SK-MEL-5 (cell line): ENCODE results near the gene PEX14. TPM values are rescaled to one million over a fixed set of nuclear protein-coding genes. Genes with fewer than 3 reads are reported as not detected.

Source experiments
- DNase-seq: peaks from one replicate; pipeline ENCODE4 v3.0.0-alpha.2; 2016; ENCODE audit warnings: low read depth, low spot score
- in situ Hi-C: cut with HindIII; loops from 2 replicates; pipeline ENCODE4 v1.10.0; 2016; ENCODE audit warnings: low sequenced_read_pairs, high pct_unique_total_duplicates, low pct_unique_long_range_greater_than_20kb
- total RNA-seq: library from RNA; depleted of rRNA; stranded (reverse); fragments of >200 nt; shearing (Covaris generic); gene quantifications from 2 replicates; pipeline ENCODE4 v1.2.3, GENCODE V29; 2014

The PEX14 gene
- total RNA-seq, 1 experiment from 2014 or later: 9.7 TPM

DNA sequence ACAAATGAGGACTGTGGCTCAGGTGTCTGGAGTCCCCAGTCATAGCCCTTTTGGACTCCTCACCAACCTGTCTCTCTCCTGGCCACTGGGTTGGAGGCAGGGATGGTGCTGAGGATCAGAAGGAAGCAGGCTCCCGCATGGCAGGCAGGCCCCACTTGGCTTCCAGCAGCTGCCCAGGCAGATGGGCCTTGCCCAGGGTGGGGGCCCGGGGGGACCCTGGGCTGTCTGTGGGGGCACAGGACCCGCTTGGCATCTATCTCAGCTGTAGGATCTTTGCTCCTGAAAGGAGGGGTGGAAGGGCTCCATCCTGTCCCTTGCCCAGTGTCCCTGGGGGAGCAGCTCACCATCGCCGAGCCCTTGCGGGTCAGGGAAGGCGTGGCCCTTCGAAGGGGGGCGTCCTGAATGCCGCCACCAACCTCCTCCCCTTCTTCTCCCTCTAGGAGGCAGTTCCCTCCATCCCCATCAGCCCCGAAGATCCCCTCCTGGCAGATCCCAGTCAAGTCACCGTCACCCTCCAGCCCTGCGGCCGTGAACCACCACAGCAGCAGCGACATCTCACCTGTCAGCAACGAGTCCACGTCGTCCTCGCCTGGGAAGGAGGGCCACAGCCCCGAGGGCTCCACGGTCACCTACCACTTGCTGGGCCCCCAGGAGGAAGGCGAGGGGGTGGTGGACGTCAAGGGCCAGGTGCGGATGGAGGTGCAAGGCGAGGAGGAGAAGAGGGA, 154.5 kb downstream of the PEX14 start:
- in situ Hi-C loops: no loop called here
- DNase-seq: no peak

- in situ Hi-C loops: no loop called here
- DNase-seq: no peak
Observed at GRCh38 chr1:10629816-10630571, 155.2 kb downstream of the PEX14 start.

DNA sequence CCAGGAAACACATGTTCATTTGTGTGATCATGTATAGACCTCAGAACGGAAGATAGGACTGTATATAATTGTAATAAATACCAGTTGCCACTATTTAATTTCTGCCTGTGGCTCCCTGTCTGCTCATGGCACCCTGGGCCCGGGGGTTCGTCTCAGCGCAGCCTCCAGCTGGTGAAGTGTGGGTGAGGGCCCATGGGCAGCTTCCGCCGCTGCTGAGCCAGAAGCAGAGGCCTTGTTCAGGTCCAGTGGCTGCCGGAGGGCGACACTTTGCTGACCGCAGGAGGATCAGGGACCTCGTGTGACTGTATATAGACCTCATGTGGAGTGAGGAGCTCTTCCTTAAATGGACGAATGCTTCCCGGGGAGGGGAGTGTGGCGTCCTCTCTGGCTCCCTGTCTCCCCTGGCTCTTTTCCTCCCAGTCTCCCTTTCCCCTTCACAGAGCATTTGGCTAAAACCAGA, 155.9 kb downstream of the PEX14 start:
- DNase-seq: no peak
- in situ Hi-C loops: no loop called here

GRCh38 chr1:10631121-10631810, 156.5 kb downstream of the PEX14 start:
- in situ Hi-C loops: no loop called here
- DNase-seq: no peak

DNA sequence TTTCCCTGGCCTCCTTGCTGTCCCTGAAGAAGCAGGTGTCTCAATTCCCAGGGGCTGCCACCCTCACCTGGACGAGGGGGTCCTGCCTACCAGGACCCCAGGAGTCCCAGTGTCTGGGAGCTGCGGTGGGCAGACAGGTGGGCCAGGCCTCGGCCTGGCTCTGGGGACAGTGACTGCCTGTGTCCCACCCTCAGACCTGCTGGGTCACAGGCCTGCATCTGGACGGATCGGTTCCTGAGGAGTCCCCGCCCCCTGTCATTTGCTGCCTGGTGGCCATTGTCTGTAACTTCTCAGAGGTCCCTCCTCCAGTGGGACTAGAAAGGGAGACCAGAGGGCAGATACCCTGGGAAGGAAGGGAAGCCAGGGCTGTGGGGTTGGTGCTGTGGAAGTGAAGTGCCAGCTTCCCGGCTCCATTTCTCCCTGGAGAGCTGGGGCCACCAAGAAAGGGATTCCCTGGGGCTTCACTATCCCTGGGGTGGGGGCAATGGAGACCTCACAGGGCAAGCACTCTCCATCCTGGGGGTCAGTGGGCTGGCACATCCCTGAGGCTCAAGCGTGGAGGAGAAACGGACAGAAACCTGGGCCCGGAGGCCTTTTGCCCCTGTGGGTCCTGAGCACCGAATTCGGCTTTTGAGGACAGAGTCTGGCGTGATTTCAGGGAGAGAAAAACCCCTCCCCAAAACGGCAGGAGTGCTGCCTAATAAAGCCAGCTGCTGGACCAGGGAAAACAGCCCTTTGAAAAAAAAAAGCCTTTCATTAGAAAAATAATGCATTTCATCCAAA, 157.3 kb downstream of the PEX14 start:
- in situ Hi-C loops: no loop called here
- no peak for DNase-seq

DNA sequence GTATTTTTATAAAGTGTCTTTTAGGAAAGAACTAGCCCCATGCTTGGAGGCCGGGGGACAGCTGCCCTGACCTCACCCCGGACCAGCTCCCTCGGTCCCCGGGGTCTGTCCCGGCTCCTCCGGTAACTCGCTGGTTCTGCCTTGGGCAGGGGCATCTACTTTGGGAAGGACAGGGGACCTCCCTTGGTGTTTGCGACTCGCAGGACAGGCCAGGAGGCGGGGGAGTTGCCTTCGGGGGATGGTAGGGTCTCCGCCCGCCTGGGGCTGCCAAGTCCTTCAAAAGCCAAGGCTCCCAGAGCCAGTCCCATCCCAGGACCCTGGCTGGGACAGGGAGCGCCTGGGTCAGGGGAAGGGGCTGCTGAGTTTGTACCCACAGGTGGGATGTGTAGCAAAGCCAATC, 157.9 kb downstream of the PEX14 start:
- in situ Hi-C loops: no loop called here
- no peak for DNase-seq

GRCh38 chr1:10633416-10633815, 158.7 kb downstream of the PEX14 start:
- no peak for DNase-seq
- in situ Hi-C loops: no loop called here

- in situ Hi-C loops: no loop called here
- DNase-seq: no peak
Observed at GRCh38 chr1:10634075-10634427, 159.3 kb downstream of the PEX14 start.

DNA sequence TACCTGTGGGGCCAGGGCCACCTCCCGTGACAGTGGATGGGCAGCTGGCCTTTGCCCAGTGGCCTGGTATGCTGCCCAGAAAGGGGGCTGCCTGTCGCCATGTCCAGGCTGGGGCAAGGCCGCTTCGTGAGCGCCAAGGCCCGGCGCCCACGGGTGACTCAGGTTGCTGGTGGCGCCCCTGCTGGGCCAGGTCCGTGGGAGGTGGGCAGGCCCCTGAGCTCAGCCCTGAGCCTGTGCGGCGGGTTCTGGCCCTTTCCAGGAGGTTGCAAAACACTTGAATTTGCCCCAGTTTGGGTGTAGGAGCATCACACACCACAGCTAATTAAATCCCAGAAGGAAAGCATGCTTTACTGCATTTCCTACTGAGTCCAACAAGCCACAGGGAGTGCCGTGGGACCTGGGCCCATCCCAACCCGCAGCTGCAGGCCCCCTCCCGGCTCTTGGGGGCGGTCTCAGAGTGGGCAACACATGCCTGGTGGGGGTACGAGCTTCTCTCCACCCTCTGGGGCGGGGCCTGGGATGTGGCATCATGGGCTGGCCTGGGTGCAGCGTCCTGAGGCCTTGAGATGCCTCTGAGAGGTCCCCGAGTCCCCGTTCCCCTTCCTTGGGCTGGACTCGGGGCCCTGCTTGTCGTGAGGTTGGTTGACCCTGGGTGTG, 159.8 kb downstream of the PEX14 start:
- no peak for DNase-seq
- in situ Hi-C loops: no loop called here

- DNase-seq: no peak
- in situ Hi-C loops: no loop called here
Observed at GRCh38 chr1:10635085-10635896, 160.5 kb downstream of the PEX14 start.

- no peak for DNase-seq
- in situ Hi-C loops: no loop called here
Observed at GRCh38 chr1:10635992-10636391, 161.2 kb downstream of the PEX14 start.

GRCh38 chr1:10637400-10637799, 162.7 kb downstream of the PEX14 start:
- no peak for DNase-seq
- in situ Hi-C loops: no loop called here

DNA sequence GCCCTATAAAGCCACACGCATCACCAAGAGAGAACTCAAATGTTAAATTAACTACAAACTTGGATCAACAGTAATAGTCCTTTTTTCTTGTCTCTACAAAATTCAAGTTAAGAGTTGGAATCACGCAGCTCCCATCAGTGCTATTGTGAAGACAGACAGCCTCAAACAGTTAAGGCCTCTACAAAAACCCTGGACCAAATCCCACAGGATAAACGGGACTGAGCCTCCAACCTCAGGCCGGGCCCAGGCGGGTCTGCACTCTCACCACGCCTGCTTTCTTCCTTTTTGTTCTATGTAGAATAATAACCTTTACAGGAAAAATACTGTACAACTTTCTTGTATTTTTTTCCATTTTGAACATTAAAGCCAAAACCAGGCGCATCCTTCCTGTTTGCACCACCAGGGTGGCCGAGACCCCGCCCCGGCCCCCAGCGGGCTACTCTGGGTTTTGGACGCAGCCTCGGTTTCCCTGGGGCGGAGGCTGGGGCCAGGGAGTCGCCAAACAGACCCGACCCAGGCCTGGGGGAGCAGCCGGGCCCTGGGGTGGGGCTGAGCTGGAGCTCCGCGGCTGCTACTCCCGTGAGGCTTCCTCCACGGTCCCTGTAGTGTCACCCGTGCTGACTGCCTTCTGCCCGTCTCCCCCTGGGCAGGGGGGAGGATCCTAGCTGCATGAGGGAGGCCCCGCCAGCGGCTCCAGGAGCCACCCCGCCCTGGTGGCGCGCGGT, 163.2 kb downstream of the PEX14 start:
- in situ Hi-C loops: no loop called here
- no peak for DNase-seq

- in situ Hi-C loops: no loop called here
- DNase-seq: no peak
Observed at GRCh38 chr1:10638559-10639005, 163.8 kb downstream of the PEX14 start.

- DNase-seq: no peak
Observed at GRCh38 chr1:10639011-10639774, 164.4 kb downstream of the PEX14 start.

More at GRCh38 chr1:10639011-10639774, 164.4 kb downstream of the PEX14 start:
- in situ Hi-C loops: no loop called here
